Fibroblast of the aortic adventitia (primary cell): ENCODE data around the gene TRAPPC14. TPM values are rescaled to one million over a fixed set of nuclear protein-coding genes. Genes with fewer than 3 reads are reported as not detected.

Experiments
- DNase-seq: peaks from one replicate; pipeline ENCODE4 v3.0.0-alpha.2; 2010; ENCODE audit warnings: low read depth
- H3K4me3 ChIP-seq: 2 replicates; pipeline ENCODE4 v1.5.1; 2011; ENCODE audit warnings: low read depth, mild to moderate bottlenecking, control low read depth, low read length, moderate library complexity
- total RNA-seq: library from RNA; depleted of rRNA; stranded (reverse); fragments of >200 nt; gene quantifications from 2 replicates; pipeline ENCODE4 v1.2.3, GENCODE V29; 2012; ENCODE audit warnings: low replicate concordance
- TF ChIP-seq, protein P1 (sequence below): IDR thresholded peaks from 2 replicates; pipeline ENCODE4 v1.5.1; 2011; ENCODE audit warnings: mild to moderate bottlenecking, low read length, control low read depth, inconsistent platforms; ENCODE audit not compliant: insufficient read depth

Gene TRAPPC14
- total RNA-seq, 1 donor: 10.0 TPM

DNA sequence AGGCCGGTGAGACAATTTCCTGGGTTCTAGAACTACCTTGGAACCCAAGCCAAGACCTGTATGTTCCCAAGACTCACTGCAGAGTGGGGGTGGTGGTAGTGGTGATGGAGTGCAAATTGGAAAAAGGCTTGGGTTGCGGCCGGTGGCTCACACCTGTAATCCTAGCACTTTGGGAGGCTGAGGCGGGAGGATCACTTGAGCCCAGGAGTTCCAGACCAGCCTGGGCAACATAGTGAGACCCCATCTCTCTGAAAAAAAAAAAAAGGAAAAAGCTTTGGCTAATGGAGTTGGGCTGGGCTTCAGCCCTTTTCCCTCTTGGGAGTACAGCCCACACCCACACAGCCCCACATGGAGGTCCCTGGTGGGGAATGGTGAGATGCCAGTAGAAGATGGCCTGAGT, 53.0 kb downstream of the TRAPPC14 start:
- no peak overlapping the region for H3K4me3 ChIP-seq
- TF ChIP-seq, protein P1, sequence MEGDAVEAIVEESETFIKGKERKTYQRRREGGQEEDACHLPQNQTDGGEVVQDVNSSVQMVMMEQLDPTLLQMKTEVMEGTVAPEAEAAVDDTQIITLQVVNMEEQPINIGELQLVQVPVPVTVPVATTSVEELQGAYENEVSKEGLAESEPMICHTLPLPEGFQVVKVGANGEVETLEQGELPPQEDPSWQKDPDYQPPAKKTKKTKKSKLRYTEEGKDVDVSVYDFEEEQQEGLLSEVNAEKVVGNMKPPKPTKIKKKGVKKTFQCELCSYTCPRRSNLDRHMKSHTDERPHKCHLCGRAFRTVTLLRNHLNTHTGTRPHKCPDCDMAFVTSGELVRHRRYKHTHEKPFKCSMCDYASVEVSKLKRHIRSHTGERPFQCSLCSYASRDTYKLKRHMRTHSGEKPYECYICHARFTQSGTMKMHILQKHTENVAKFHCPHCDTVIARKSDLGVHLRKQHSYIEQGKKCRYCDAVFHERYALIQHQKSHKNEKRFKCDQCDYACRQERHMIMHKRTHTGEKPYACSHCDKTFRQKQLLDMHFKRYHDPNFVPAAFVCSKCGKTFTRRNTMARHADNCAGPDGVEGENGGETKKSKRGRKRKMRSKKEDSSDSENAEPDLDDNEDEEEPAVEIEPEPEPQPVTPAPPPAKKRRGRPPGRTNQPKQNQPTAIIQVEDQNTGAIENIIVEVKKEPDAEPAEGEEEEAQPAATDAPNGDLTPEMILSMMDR: no peak
- no peak for DNase-seq

Other genes with a start within 250 kb of the TRAPPC14 start
- 26.3 and 34.8 TPM in 2 replicates for gene TRIM4, start 239.2 kb downstream of the TRAPPC14 start, total RNA-seq
- not detected in 2 replicates for gene GJC3, start 229.1 kb downstream of the TRAPPC14 start, total RNA-seq
- gene AZGP1, start 182.7 kb downstream of the TRAPPC14 start, total RNA-seq: not detected in 2 replicates
- 28.9 and 41.9 TPM in 2 replicates for gene ZKSCAN1, start 143.1 kb downstream of the TRAPPC14 start, total RNA-seq
- 5.7 and 9.3 TPM in 2 replicates for gene ZSCAN21, start 108.9 kb downstream of the TRAPPC14 start, total RNA-seq
- 24.3 and 71.3 TPM in 2 replicates for gene ZNF3, start 77.0 kb downstream of the TRAPPC14 start, total RNA-seq
- gene COPS6, start 69.8 kb downstream of the TRAPPC14 start, total RNA-seq: 27.1 and 83.7 TPM in 2 replicates
- 13.1 and 97.7 TPM in 2 replicates for gene MCM7, start 57.3 kb downstream of the TRAPPC14 start, total RNA-seq
- gene AP4M1, start 57.1 kb downstream of the TRAPPC14 start, total RNA-seq: 17.6 and 18.2 TPM in 2 replicates
- gene TAF6, start 39.4 kb downstream of the TRAPPC14 start, total RNA-seq: 38.6 and 42.7 TPM in 2 replicates
- gene CNPY4, start 39.1 kb downstream of the TRAPPC14 start, total RNA-seq: 25.4 and 54.5 TPM in 2 replicates
- gene MBLAC1, start 31.8 kb downstream of the TRAPPC14 start, total RNA-seq: 1.9 and 4.2 TPM in 2 replicates
- 82.2 and 316 TPM in 2 replicates for gene LAMTOR4, start 9.8 kb downstream of the TRAPPC14 start, total RNA-seq
- gene GAL3ST4, start 9.9 kb upstream of the TRAPPC14 start, total RNA-seq: 4.0 and 9.8 TPM in 2 replicates
- 1.2 and 4.5 TPM in 2 replicates for gene GPC2, start 18.7 kb upstream of the TRAPPC14 start, total RNA-seq
- gene STAG3, start 19.2 kb upstream of the TRAPPC14 start, total RNA-seq: 0.90 and 4.8 TPM in 2 replicates
- gene PVRIG, start 61.2 kb upstream of the TRAPPC14 start, total RNA-seq: not detected in 2 replicates
- gene SPDYE3, start 149.0 kb upstream of the TRAPPC14 start, total RNA-seq: not detected in 2 replicates
- gene PILRB, start 199.4 kb upstream of the TRAPPC14 start, total RNA-seq: 4.4 and 8.1 TPM in 2 replicates
- 0.27 TPM in 1 of 2 replicates, not detected in the other for gene PILRA, start 214.8 kb upstream of the TRAPPC14 start, total RNA-seq